Skeletal muscle satellite cell (primary cell): ENCODE data around the gene EXOC2.

Experiments
- H3K27me3 ChIP-seq: 2 replicates; pipeline ENCODE4 v1.7.0; 2013; ENCODE audit warnings: low read length; ENCODE audit not compliant: control insufficient read depth, insufficient read depth
- H3K36me3 ChIP-seq: 2 replicates; pipeline ENCODE4 v1.7.0; 2013; ENCODE audit warnings: mild to moderate bottlenecking, control low read depth, low read length; ENCODE audit not compliant: insufficient read depth
- H3K4me1 ChIP-seq: 2 replicates; pipeline ENCODE4 v1.7.0; 2013; ENCODE audit warnings: low read length; ENCODE audit not compliant: control insufficient read depth, insufficient read depth
- H3K4me2 ChIP-seq: 2 replicates; pipeline ENCODE4 v1.7.0; 2013; ENCODE audit warnings: mild to moderate bottlenecking, low read length
- H3K4me3 ChIP-seq: 2 replicates; pipeline ENCODE4 v1.7.0; 2013; ENCODE audit warnings: low read length
- H3K9ac ChIP-seq: 2 replicates; pipeline ENCODE4 v1.7.0; 2013; ENCODE audit warnings: mild to moderate bottlenecking, low read depth, low read length, moderate library complexity
- H3K9me3 ChIP-seq: replicated peaks from 2 replicates; pipeline ENCODE4 v1.7.0; 2013; ENCODE audit warnings: mild to moderate bottlenecking, control low read depth, low read length

The EXOC2 gene

DNA sequence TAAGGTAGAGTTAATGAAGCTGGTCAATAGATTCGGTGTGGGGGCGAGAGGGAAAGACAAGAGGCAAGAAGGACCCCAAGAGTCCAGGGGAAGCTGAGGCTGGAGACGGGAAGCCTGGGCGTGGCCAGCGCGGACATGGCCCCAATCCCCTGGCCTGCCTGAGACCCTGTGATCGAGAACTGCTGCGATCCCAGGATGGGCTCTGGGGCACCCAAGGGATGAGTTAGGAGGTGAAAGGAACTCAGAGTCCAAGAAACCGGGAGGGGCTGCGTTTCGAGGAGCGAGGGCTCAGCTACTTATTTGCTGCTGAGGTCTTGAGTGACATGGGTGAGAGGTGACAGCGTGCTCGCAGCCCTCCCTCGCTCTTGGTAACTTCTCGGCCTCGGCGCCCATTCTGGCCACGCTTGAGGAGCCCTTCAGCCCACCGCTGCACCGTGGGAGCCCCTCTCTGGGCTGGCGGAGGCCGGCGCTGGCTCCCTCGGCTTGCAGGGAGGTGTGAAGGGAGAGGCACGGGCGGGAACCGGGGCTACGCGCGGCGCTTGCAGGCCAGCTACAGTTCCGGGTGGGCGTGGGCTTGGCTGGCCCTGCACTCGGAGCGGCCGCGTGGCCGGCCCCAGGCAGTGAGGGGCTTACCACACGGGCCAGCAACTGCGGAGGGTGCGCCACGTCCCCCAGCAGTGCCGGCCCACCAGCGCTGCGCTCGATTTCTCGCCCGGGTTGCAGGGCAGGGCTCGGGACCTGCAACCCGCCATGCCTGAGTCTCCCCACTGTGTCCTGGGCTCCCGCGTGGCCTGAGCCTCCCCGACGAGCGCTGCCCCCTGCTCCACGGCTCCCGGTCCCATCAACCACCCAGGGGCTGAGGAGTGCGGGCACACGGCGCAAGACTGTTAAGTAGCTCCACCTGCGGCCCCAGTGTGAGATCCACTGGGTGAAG lies 243.2 kb downstream of the EXOC2 start:
- H3K36me3 ChIP-seq, result no peaks in the 10 kb centered on the region
- H3K9ac ChIP-seq, result no peak overlapping the region
- H3K27me3 ChIP-seq, result peaks cover 23% of the 10 kb centered on the region
- H3K9me3 ChIP-seq, result no peaks in the 10 kb centered on the region
- H3K4me3 ChIP-seq, result no peak overlapping the region
- H3K4me1 ChIP-seq, result no peaks in the 10 kb centered on the region
- no peak overlapping the region for H3K4me2 ChIP-seq

DNA sequence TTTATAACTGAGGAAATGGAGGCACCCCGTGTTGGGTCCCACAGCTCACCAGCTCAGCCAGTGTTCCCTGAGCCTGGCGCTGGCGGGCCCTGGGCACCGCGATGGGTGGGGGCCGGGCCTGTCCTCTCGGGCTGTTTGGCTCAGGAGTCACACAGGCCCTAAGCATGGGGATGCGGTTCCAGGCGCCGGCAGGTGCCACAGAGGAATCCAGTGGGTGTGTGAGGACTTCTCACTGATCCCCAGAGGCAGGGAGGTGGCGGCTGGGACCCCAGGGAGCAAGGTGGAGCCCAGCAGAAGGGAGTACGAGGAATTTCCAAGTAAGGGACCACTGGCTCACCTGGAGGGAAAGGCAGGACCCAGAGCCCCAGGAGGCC lies 243.9 kb downstream of the EXOC2 start:
- Histone ChIP-seq H3K9ac (no peak overlapping the region), H3K27me3 (peaks cover 22% of the 10 kb centered on the region), H3K4me1 (no peaks in the 10 kb centered on the region), H3K4me3 (no peak overlapping the region), H3K36me3 (no peaks in the 10 kb centered on the region), H3K9me3 (no peaks in the 10 kb centered on the region), H3K4me2 (no peak overlapping the region)

DNA sequence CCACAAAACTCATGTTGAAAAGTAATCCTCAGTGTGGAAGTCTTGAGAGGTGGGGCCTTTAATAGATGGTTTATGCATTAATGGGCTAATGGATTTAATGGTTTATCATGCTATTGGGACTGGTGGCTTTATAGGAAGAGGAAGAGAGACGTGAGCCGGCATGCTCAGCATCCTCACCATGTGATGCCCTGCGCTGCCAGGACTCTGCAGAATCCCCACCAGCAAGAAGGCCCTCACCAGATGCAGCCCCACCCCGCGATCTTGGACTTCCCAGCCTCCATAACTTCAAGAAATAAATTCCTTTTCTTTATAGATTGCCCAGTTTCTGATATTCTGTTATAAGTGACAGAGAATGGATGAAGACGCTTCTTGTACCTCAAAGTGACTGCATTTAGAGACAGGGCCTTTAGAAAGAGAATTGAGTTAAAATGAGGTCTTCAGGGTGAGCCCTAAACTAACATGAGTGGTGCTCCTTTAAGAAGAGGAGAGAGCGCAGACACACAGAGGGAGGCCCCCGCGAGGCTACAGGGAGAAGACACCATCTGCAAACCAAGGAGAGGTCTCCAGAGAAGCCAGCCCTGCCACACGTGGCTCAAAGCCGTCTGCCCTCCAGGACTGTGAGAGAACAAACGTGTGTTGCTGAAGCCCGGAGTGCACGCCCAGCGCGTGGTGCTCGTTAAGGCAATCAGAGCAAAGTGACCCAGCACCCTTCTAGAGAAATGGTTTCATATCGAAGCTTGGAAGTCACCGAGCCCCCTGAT lies 244.5 kb downstream of the EXOC2 start:
- no peak overlapping the region for H3K9ac ChIP-seq
- no peaks in the 10 kb centered on the region for H3K9me3 ChIP-seq
- H3K36me3 ChIP-seq, result no peaks in the 10 kb centered on the region
- no peak overlapping the region for H3K4me3 ChIP-seq
- no peaks in the 10 kb centered on the region for H3K4me1 ChIP-seq
- no peak overlapping the region for H3K4me2 ChIP-seq
- peaks cover 23% of the 10 kb centered on the region for H3K27me3 ChIP-seq

DNA sequence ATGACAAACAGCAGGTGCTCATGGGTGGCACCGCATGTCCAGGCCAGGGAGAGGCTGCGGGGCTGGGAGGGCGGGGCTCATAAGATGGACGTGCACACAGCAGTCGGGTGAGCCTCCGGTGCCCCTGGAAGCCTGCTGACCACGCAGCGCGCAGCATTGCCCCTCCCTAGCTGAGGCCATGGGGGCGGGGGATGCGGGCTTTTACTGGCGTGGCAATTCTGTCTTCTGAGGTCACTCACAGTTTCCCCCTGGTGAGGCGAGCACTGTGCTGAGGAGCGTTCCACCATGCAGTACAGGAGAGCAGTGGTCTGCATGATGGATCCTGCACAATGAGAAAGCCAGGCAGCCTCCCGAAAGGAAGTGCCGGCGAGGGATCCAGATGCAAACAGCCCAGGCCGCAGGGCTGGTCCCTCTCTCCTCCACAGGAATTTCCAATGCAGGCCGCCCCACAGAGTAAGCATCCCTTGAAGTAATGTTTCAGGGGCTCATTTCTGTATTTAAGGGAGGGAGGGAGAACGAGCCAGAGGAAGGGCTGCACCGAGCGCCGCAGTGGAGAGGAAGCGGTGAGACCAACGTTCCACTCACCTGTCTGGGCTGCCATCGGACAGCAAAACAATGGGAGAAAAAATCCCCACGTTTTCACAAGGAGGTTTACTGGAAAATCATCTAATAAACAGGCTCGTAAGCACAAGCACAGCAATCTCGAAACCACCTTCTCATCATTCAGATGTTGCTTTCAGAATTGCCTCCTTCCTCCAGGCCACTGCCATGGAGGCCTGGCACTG lies 245.4 kb downstream of the EXOC2 start:
- H3K36me3 ChIP-seq, result no peaks in the 10 kb centered on the region
- H3K9ac ChIP-seq, result no peak overlapping the region
- H3K4me3 ChIP-seq, result no peak overlapping the region
- H3K4me2 ChIP-seq, result no peak overlapping the region
- no peaks in the 10 kb centered on the region for H3K4me1 ChIP-seq
- peaks cover 18% of the 10 kb centered on the region for H3K27me3 ChIP-seq
- no peaks in the 10 kb centered on the region for H3K9me3 ChIP-seq

DNA sequence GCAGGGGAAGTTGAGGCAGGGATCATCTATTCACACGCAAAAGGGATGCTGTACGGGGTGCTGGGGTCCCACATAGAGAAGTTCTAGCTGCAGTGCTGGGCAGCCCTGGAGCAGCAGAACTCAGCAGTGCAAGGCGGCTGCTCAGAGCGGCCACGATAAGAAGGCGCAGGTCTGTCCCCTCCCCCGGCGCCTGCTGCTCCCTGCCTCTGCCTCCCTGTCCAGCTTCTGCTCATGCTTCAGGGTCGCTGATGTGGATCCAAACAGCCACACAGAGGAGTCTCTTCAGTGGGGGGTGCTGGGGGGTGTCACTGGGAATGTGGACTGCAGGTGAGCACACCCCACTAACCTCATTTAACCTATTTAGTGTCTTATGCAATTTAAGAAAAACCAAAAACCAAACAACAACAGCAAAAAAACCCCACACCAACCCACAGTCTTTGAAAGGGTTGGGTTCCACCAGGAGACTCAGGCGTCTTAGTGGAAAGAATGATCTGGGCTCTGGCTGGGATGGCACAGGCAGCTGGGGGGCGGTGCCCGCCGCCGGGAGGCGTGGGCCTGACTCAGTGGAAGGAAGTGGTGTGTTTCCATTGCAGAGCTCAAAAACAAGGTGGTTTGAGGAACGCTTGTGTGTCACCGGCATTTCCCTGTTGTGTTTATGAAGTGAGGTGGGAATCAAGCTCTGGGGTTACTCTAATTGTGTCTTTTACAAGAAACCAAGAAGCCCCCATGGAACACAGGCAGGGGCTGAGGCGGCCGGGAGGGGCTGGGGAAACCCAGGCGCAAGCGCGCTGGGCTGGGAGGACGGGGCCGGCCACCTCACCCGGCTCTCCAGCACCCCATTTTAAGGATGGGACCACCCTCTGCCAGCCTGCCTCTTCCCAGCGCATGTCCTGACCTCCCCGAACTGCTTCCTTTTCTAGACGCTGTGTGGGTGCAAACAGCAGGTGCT lies 246.2 kb downstream of the EXOC2 start:
- Histone ChIP-seq H3K36me3 (no peaks in the 10 kb centered on the region), H3K4me3 (no peak overlapping the region), H3K27me3 (peaks cover 12% of the 10 kb centered on the region), H3K9me3 (no peaks in the 10 kb centered on the region), H3K9ac (no peak overlapping the region), H3K4me2 (no peak overlapping the region), H3K4me1 (no peaks in the 10 kb centered on the region)

DNA sequence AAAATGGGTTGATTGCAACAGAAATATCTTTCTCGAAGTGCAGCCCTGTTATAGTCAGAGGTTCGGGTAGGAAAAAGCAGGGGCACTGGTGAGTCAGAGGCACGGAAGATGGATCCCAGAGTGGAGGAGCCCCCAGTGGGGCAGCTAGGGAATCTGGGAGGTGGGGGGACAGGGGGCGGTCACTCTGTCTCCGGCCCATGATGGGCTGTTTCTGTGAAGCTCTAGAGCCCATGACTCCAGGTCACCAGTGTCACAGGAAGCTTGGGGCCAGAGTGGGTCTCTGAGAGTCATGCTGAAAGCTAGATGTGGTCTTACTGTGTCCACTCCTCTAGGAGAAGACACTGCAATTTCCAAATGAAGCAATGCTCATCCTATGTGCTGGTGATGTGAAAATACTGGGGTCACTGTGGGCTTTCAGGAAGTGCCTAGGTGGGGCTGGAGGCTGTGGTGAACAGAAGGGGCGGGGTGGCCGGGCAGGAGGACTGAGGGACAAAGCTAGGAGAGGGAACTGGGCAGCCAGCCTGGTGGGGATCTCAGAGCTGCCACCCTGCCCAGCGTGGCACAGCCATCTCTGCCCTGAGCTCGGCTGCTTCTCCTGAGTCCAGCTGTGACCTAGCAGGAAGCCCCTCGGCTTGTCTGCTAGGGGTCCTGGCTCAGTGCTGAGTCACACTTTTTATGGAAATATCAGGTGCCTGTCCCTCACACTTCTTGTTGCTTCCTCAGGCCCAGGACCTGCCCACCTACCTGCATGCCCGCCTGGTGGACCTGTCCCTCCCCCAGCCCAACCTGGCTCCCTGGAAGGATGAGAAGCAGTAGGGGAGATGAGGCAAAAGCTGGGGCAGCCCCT lies 247.1 kb downstream of the EXOC2 start:
- no peaks in the 10 kb centered on the region for H3K4me1 ChIP-seq
- no peak overlapping the region for H3K4me3 ChIP-seq
- H3K4me2 ChIP-seq, result no peak overlapping the region
- no peaks in the 10 kb centered on the region for H3K36me3 ChIP-seq
- H3K9me3 ChIP-seq, result no peaks in the 10 kb centered on the region
- no peak overlapping the region for H3K9ac ChIP-seq
- H3K27me3 ChIP-seq, result peaks cover 12% of the 10 kb centered on the region

DNA sequence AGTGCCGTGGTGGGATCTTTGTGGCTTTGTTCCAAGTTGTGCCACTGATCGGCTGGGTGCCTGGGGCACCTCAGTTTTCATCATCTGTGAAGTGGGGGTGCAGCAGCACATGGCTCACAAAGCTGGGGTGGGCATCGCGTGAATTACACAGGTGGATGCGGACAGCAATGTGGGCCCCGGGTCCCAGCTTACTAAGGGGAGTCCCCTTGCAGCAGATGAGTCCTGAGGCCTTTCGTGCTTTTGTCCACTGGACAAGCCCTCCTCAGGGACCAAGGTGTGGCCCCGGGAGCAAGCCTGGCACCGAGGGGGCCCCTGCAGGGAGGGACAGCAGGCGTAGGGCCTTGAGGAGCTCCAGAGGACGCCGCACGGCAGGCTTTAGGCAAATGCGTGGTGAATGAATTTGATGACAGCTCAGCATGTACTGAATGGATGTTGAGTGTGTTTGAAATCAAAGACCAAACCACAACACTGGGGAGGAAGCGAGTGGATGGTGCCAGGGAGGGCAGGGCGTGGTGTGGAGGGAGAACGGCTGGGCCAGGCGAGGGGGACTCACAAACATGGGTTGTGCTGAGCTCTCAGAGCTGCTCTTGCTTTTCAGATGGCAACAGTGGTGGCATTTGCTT lies 248.2 kb downstream of the EXOC2 start:
- no peak overlapping the region for H3K4me2 ChIP-seq
- no peaks in the 10 kb centered on the region for H3K4me1 ChIP-seq
- H3K9me3 ChIP-seq, result no peaks in the 10 kb centered on the region
- H3K4me3 ChIP-seq, result no peak overlapping the region
- H3K36me3 ChIP-seq, result no peaks in the 10 kb centered on the region
- H3K9ac ChIP-seq, result no peak overlapping the region
- peaks cover 13% of the 10 kb centered on the region for H3K27me3 ChIP-seq

DNA sequence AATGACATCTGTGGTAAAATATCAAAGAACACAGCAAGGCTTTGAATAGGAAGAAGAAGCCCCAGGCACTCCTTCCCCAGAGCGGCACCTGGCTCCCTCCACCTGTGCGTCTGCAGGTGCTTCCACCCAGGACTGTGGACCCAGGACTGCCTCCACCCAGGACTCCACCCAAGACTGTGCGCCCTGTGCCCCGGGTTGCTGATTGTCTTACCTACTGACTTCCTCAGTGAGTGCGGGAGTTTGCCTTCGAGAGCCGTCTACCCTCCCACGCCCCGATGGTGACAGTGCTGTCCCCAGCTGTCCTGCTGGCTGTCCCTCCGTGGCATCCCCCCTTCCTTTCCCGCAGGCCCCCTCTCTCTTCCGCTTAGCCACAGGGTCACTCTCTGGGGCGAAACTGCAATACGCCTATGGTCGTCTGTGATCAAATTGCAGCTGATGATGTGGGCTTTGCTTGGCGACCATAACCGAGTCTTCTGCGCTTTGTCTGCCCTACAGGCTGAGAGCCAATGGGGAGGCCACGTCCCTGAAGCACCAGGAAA lies 249.2 kb downstream of the EXOC2 start:
- Histone ChIP-seq H3K4me1 (no peaks in the 10 kb centered on the region), H3K9ac (no peak overlapping the region)

DNA sequence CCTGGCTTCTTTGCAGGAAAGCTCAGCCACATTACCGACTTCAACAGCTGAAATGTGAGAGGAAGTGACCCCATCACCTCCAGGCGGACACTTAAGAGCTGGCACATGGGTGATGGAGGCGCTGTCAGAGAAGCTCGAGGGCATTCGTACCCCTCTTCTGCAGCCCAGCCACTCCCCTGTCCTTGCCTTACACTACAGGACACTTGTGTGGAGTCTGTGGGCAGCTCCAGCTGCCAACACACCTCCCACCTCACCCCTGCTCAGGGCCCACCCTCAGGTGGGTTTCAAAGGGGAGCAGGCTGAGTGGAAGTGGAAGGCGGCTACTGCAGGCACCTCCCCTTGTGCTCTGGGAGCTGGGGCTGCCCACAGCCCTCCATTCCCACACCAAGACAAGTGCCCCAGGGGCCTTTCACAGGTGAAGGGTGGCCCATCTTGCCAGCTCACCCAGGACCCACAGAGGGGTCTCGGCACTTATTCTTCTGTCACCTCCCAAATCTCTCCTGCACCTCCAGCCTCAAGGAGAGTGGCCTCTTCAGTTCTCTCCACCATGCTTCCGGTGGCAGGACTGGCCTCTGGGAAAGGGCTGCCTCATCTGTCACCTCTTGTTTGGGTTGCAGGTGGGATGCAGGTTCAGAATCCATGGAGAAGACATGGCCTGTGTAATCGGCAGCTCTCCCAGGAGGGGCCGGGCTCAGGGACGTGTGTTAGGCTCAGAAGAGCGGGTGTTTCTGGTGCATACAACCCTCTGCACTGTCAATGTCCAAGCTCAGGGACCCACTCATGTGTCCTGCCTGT lies 251.6 kb downstream of the EXOC2 start:
- no peak overlapping the region for H3K9ac ChIP-seq
- no peak overlapping the region for H3K4me3 ChIP-seq
- peaks cover 13% of the 10 kb centered on the region for H3K27me3 ChIP-seq
- no peaks in the 10 kb centered on the region for H3K9me3 ChIP-seq
- no peaks in the 10 kb centered on the region for H3K36me3 ChIP-seq
- no peak overlapping the region for H3K4me2 ChIP-seq
- peaks cover 12% of the 10 kb centered on the region for H3K4me1 ChIP-seq

More for the DNA sequence above, 249.2 kb downstream of the EXOC2 start:
- no peak overlapping the region for H3K4me3 ChIP-seq
- peaks cover 16% of the 10 kb centered on the region for H3K27me3 ChIP-seq
- H3K36me3 ChIP-seq, result no peaks in the 10 kb centered on the region
- H3K9me3 ChIP-seq, result no peaks in the 10 kb centered on the region
- H3K4me2 ChIP-seq, result no peak overlapping the region
